Mesothelial cell of epicardium (in vitro differentiated cells): Measurements from ENCODE around the gene MTOR. TPM values are rescaled to one million over a fixed set of nuclear protein-coding genes. Genes with fewer than 3 reads are reported as not detected.

Experiments
- DNase-seq, 2 experiments: peaks; one replicate each; pipeline ENCODE4 v3.0.0; 2021; ENCODE audit warnings: low spot score in 2 of 2; ENCODE audit not compliant: unreplicated experiment in 2 of 2
- H3K27ac Mint-ChIP-seq: 2 replicates; pipeline ENCODE4 v1.8.0; 2021; ENCODE audit warnings: mixed read lengths
- H3K27me3 Mint-ChIP-seq: 2 replicates; pipeline ENCODE4 v1.8.0; 2021; ENCODE audit warnings: low read depth, mixed read lengths
- H3K36me3 Mint-ChIP-seq: 2 replicates; pipeline ENCODE4 v1.8.0; 2021; ENCODE audit warnings: mixed read lengths
- H3K4me1 Mint-ChIP-seq: 2 replicates; pipeline ENCODE4 v1.8.0; 2021; ENCODE audit warnings: mixed read lengths
- H3K4me3 Mint-ChIP-seq: 2 replicates; pipeline ENCODE4 v1.8.0; 2021; ENCODE audit warnings: mild to moderate bottlenecking, moderate library complexity, mixed read lengths
- H3K9me3 Mint-ChIP-seq: 2 replicates; pipeline ENCODE4 v1.8.0; 2021; ENCODE audit warnings: mixed read lengths
- total RNA-seq: library from RNA; stranded (reverse); gene quantifications from 3 replicates; pipeline ENCODE4 v1.2.1, GENCODE V29; 2021
- TF ChIP-seq, protein P1 (sequence below): fragments of 200-600 bp; sonication (generic); IDR thresholded peaks from one replicate; pipeline ENCODE4 v1.5.0; 2021; ENCODE audit warnings: antibody characterized with exemption; ENCODE audit not compliant: unreplicated experiment

MTOR gene
- total RNA-seq, 1 donor from 2014 or later, result 49.3 TPM

DNA sequence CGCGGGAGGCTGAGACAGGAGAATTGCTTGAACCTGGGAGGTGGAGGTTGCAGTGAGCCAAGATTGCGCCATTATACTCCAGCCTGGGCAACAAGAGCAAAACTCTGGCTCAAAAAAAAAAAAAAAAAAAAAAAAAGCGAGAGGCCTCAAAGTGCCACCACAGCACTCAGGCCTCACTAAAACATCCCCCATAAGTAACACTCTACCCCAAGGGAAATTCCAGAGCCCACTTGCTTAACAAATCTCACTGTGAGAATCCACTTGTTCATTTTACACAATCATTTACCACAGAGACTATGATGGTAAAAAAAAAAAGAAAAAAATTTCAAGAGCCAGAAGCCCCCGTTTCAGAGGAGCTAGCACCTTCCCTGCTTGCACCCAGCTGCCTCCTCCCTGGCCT lies 136.4 kb downstream of the MTOR start:
- H3K27me3 Mint-ChIP-seq, result no peaks in the 10 kb centered on the region
- H3K4me3 Mint-ChIP-seq, result no peak overlapping the region
- H3K27ac Mint-ChIP-seq, result no peak overlapping the region
- H3K36me3 Mint-ChIP-seq, result peaks cover 35% of the 10 kb centered on the region
- H3K4me1 Mint-ChIP-seq, result no peaks in the 10 kb centered on the region
- no peaks in the 10 kb centered on the region for H3K9me3 Mint-ChIP-seq
- TF ChIP-seq, protein P1, sequence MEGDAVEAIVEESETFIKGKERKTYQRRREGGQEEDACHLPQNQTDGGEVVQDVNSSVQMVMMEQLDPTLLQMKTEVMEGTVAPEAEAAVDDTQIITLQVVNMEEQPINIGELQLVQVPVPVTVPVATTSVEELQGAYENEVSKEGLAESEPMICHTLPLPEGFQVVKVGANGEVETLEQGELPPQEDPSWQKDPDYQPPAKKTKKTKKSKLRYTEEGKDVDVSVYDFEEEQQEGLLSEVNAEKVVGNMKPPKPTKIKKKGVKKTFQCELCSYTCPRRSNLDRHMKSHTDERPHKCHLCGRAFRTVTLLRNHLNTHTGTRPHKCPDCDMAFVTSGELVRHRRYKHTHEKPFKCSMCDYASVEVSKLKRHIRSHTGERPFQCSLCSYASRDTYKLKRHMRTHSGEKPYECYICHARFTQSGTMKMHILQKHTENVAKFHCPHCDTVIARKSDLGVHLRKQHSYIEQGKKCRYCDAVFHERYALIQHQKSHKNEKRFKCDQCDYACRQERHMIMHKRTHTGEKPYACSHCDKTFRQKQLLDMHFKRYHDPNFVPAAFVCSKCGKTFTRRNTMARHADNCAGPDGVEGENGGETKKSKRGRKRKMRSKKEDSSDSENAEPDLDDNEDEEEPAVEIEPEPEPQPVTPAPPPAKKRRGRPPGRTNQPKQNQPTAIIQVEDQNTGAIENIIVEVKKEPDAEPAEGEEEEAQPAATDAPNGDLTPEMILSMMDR, result no peak
- no peak for DNase-seq

DNA sequence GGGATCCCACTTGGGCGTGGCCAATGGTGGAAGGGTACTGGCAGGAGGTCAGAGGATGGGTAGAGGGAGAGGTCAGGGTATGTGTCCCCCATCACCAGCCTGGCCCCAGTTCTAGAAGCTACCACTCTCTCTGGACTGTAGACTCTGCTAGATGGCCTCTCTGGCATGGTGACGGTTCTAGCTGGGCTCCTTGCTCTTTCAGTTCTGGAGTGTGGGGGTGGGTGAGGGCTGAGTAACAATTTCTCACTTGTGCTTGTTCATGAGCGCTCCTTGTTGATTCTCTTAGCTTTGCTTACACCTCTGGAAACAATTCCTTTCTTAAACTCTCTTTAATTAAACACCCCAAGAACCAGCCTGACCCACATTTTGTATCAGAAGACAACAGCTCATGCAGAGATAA lies 137.4 kb downstream of the MTOR start:
- Mint-ChIP-seq H3K4me1 (no peaks in the 10 kb centered on the region), H3K36me3 (peaks cover 30% of the 10 kb centered on the region), H3K27ac (no peak overlapping the region), H3K4me3 (no peak overlapping the region), H3K27me3 (no peaks in the 10 kb centered on the region), H3K9me3 (no peaks in the 10 kb centered on the region)
- TF ChIP-seq, protein P1, result no peak
- no peak for DNase-seq

DNA sequence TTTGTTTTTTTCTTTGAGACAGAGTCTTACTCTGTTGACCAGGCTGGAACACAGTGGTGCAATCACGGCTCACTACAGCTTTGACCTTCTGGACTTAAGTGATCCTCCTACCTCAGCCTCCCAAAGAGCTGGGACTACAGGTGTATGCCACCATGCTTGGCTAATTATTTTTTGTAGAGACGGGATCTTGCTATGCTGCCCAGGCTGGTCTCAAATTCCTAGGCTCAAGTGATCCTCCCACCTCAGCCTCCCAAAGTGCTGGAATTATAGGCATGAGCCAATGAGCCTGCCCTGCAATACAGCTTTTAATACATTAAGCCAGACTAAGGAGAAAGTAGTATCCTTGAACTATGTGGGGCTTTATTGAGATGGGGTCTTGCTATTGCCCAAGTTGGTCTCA lies 146.0 kb downstream of the MTOR start:
- peaks cover 16% of the 10 kb centered on the region for H3K36me3 Mint-ChIP-seq
- H3K27ac Mint-ChIP-seq, result no peak overlapping the region
- TF ChIP-seq, protein P1, result no peak
- no peak for DNase-seq
- H3K27me3 Mint-ChIP-seq, result no peaks in the 10 kb centered on the region
- no peaks in the 10 kb centered on the region for H3K4me1 Mint-ChIP-seq
- no peak overlapping the region for H3K4me3 Mint-ChIP-seq
- no peaks in the 10 kb centered on the region for H3K9me3 Mint-ChIP-seq

DNA sequence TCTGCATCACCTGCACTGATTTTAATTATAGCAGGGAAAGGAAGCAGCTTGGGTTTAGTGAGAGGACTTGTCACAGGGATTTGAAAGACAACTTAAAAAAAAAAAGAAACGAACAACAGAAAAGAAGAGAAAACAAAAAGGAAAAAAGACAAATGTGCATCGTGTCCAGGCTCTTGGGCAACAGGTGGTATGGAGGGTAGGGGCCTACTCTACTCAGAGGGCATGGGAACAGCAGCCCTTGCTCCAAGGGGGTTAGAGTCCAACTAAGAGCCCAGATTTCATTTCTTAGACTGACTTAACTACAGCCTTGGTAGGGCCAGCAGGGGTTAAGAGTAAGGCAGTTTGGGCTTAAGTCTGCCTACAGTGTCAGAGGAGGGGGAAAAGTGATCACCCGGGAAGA lies 147.4 kb downstream of the MTOR start:
- Mint-ChIP-seq H3K4me3 (no peak overlapping the region), H3K27ac (no peak overlapping the region), H3K4me1 (no peaks in the 10 kb centered on the region), H3K27me3 (no peaks in the 10 kb centered on the region), H3K36me3 (peaks cover 16% of the 10 kb centered on the region), H3K9me3 (no peaks in the 10 kb centered on the region)
- no peak for DNase-seq
- TF ChIP-seq, protein P1, result no peak

DNA sequence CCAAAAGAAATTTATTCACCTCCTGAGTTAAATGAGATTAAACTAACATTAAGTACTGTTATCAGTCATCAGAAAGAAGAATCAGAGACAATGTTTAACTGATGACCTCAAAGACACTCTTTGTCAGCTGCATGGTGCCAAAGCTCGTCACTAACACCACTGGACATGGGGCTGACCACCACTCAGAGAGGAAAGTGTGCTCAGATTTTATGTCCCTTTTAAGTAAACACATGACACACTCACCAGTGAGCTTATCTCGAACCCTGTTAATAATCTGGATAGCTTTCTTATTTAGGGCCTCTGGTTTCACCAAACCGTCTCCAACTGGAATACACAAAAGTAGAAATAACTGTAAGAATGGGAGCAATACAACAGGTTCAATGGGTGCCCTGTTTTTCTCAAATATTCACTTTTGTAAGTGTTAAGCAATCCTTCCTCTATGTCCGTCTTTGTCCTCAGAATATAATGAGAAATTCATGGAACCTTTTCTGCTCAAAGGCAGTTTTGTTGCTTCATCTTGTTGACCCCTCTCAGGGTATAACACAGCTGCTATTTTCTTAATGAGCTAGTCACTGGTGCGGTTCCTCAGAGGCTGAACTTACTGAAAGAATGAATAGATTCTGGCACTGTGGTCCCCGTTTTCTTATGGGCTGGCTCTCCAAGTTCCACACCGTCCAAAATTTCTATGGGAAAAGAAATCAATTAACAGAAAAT lies 153.1 kb downstream of the MTOR start:
- DNase-seq, result no peak
- H3K27me3 Mint-ChIP-seq, result no peaks in the 10 kb centered on the region
- no peaks in the 10 kb centered on the region for H3K4me1 Mint-ChIP-seq
- no peak overlapping the region for H3K4me3 Mint-ChIP-seq
- H3K27ac Mint-ChIP-seq, result no peak overlapping the region
- H3K36me3 Mint-ChIP-seq, result peaks cover 28% of the 10 kb centered on the region
- no peaks in the 10 kb centered on the region for H3K9me3 Mint-ChIP-seq
- TF ChIP-seq, protein P1, result no peak
